PC-9 (cell line): Measurements from ENCODE around the gene ASB13.

Source experiments
- EZH2 ChIP-seq: fragments of 200-600 bp; sonication (generic); IDR thresholded peaks from 2 replicates; pipeline ENCODE4 v1.8.0; 2017; ENCODE audit warnings: antibody characterized with exemption, low read depth
- TF ChIP-seq, protein P1 (sequence below): fragments of 200-600 bp; sonication (generic); conservative IDR thresholded peaks from 2 replicates; pipeline ENCODE4 v1.6.1; 2017; ENCODE audit warnings: mixed run types, antibody characterized with exemption, mild to moderate bottlenecking, moderate library complexity

DNA sequence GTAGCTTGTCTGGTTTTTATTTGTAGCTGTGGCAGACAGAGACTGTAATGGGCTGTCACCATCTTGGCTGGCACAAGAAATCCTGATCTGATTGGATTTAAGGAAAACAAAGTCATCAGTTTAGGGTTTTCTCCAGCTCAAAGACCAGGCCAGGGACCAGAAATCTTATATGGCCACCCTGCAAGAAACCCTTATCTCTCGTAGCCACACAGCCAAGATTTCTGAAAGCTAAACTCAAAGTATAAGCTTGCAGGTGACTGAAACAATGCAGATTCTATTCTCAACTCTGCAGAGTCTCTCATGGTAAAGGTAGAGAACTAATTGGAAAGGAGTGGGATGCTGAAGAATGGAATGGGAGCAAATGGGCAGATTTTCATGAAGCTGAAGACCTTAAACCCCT, 3.2 kb upstream of the ASB13 start:
- TF ChIP-seq, protein P1, sequence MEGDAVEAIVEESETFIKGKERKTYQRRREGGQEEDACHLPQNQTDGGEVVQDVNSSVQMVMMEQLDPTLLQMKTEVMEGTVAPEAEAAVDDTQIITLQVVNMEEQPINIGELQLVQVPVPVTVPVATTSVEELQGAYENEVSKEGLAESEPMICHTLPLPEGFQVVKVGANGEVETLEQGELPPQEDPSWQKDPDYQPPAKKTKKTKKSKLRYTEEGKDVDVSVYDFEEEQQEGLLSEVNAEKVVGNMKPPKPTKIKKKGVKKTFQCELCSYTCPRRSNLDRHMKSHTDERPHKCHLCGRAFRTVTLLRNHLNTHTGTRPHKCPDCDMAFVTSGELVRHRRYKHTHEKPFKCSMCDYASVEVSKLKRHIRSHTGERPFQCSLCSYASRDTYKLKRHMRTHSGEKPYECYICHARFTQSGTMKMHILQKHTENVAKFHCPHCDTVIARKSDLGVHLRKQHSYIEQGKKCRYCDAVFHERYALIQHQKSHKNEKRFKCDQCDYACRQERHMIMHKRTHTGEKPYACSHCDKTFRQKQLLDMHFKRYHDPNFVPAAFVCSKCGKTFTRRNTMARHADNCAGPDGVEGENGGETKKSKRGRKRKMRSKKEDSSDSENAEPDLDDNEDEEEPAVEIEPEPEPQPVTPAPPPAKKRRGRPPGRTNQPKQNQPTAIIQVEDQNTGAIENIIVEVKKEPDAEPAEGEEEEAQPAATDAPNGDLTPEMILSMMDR: no peak
- no peak for TF ChIP-seq EZH2
